ENCODE results near the gene DHPS. TPM values are rescaled to one million over a fixed set of nuclear protein-coding genes. Genes with fewer than 3 reads are reported as not detected.
A peak's percentile ranks its signal among the peaks of the same experiment; 100 is the strongest.
"Not testable (repeated sequence)": the region's sequence is repeated elsewhere in the genome, so short reads cannot be mapped to it uniquely, and the experiment has no call there.

DHPS gene
- 105 and 132 TPM in 2 replicates for total RNA-seq (2014; rRNA removed; shearing (Covaris generic))

GRCh38 chr19:12681074-12681987, at the start of gene DHPS:
Gene DHPS, minus strand, starts transcription at chr19:12681880. Its CDS starts 114 bp downstream, at chr19:12681766.
- DNase-seq (ENCODE audit: low read depth) = peak; percentile 98

- DNase-seq (ENCODE audit: low read depth) = no peak
Measured at GRCh38 chr19:12731337-12731736, 49.7 kb upstream of the DHPS start.

DNA sequence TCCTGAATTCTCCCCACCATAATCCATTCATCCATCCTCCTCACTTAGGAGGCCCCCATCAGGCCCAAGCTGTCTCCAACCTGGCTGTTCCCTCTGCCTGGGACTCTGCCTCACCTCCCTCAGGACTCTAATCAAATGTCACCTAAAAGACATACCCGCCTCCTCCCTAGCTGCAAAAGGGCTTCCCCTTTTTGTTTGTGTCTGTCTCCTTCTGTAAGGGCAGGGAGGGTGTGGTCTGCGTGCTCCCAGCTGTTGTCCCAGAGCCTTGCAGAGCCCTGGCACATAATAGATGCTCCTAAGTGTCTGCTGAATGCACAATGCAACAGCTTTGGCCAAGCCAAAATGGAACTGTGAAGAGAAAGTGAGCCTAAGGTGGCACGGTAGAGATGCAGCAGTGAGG, 48.4 kb upstream of the DHPS start:
- DNase-seq (ENCODE audit: low read depth) = no peak

GRCh38 chr19:12727745-12728433, 46.2 kb upstream of the DHPS start:
- no peak for DNase-seq (ENCODE audit: low read depth)

DNA sequence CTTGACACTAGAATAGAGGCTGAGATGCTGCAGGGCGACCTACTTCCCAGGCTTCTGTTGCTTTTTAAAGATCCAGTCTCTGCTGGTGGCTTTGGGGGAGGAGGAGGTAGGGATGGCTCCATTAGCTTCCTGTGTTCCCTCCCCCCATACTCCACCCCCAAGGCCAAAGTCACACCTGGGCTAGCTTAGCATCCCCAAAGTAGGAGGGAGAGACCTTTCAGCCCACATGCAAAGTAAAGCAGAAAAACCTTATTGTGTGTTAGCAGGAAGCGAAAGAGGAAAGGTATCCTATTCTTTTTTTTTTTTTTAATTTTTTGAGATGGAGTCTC, 45.3 kb upstream of the DHPS start:
- no peak for DNase-seq (ENCODE audit: low read depth)

DNA sequence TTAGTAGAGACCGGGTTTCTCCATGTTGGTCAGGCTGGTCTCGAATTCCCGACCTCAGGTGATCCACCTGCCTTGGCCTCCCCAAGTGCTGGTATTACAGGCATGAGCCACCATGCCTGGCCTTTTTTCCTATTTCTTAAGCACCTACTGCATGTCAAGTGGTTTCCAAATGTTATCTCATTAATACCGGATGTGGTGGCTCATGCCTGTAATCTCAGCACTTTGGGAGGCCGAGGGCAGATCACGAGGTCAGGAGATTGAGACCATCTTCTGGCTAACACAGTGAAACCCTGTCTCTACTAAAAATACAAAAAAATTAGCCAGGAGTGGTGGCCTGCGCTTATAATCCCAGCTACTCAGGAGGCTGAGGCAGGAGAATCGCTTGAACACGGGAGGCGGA, 43.9 kb upstream of the DHPS start:
- DNase-seq (ENCODE audit: low read depth) = not testable (repeated sequence)

GRCh38 chr19:12723641-12724426, 42.2 kb upstream of the DHPS start, which contains the start of gene TNPO2:
Gene TNPO2, minus strand, starts transcription at chr19:12723932. Its CDS starts 2,955 bp downstream, at chr19:12720977.
- DNase-seq (ENCODE audit: low read depth) = peak; percentile 85

- no peak for DNase-seq (ENCODE audit: low read depth)
Measured at GRCh38 chr19:12723381-12723640, 41.6 kb upstream of the DHPS start.

- DNase-seq (ENCODE audit: low read depth) = peak; percentile 100
Measured at GRCh38 chr19:12722566-12723380, 41.1 kb upstream of the DHPS start.

GRCh38 chr19:12721656-12722565, 40.2 kb upstream of the DHPS start:
- DNase-seq (ENCODE audit: low read depth) = peak; percentile 78

DNA sequence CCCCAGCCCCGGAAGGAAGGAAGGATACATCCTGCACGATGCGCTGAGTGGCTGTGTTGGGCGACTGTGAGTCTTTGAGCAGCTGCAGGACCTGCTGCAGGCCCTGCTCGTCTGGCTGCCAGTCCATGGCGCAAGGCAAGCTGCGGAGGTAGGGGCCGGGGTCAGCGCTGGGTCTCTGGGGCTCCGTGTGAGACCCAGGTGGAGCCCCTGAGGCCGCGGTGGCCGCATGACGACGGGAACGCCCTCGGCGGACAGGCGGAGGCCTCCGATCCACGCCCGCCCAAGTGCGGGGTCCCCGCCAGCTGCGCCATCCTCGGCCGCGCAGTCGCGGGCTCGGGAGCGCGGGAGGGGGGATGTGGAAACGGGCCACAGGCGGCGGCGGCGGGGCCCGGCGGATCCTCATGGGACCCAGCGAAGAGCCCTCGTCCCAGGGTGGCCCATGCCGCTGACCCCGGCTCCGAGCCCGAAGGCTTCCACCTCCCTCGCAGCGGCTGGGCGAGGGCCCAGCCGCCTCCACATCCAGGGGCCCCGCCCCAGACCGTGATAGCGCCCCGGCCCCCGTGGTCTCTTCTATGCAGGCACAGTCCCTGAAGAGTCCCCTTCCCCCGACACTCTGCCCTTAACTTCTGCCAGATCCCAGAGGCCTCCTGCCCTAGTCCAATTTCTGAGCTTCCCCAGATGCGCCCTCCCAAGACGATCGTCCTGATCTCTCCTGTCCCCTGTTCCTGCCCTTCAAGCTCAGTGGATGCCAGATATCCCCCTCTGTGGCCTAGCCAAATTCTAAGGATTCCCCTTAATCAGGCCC, 39.4 kb upstream of the DHPS start:
- DNase-seq (ENCODE audit: low read depth) = no peak

DNA sequence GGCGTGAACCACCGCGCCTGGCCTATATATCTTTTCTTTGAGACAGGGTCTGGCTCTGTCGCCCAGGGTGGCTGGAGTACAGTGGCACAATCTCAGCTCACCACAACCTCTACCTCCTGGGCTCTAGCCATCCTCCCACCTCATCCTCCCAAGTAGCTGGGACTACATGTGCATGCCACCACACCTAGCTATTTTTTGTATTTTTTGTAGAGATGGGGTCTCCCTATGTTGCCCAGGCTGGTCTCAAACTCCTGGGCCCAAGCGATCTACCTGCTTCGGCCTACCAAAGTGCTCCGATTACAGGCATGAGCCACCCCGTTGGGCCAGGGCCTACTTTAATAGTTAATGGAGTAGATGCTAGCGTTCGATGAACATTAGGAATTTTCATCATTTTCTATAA, 38.6 kb upstream of the DHPS start:
- no peak for DNase-seq (ENCODE audit: low read depth)

DNA sequence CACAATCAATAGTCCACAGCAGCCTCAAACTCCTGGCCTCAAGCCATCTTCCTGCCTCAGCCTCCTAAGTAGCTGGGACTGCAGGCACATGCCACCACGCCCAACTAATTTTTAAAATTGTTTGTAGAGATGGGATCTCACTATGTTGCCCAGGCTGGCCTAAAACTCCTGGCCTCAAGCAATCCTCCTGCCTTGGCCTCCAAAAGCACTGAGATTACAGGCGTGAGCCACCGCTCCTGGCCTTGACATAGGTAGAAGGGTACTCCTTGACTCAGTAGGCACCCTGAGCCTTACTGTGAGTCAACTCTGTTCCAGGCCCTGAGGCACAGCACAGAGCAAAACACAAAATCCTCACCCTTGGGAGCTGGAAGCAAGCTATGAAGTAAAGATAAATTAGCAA, 34.2 kb upstream of the DHPS start:
- DNase-seq (ENCODE audit: low read depth) = no peak

DNA sequence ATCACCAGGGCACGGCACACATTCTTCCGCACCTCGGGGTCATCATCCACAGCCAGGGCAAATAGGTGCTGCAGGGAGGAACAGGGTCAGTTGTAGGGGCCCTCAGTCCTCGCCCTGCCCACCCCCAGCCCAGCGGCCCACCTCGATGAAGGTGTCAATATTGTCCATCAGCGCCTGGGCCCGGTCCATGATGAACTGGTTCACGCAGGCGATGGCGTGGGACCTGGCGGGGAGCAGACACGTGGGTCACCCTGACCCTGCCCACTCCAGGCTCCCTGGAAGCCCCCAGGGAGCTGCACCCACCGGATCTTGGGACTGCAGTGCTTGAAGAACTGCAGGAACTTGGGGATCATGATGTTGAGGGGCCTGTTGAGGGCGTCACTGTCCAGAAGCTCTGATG, 33.4 kb upstream of the DHPS start:
- no peak for DNase-seq (ENCODE audit: low read depth)

DNA sequence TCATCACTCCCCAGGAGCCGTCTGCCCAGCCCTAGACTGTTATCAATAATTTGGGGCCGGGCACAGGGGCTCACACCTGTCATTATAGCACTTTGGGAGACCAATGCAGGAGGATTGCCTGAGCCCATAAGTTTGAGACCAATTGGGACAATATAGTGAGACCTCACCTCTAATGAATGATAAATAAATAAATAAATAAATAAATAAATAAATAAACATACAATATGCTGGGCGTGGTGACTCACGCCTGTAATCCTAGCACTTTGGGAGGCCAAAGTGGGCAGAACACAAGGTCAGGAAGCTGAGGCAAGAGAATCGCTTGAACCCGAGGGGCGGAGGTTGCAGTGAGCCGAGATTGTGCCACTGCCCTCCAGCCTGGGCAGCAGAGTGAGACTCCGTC, 31.6 kb upstream of the DHPS start:
- DNase-seq (ENCODE audit: low read depth) = not testable (repeated sequence)

GRCh38 chr19:12712077-12712476, 30.4 kb upstream of the DHPS start:
- DNase-seq (ENCODE audit: low read depth) = not testable (repeated sequence)

GRCh38 chr19:12711187-12711586, 29.5 kb upstream of the DHPS start:
- no peak for DNase-seq (ENCODE audit: low read depth)

DNA sequence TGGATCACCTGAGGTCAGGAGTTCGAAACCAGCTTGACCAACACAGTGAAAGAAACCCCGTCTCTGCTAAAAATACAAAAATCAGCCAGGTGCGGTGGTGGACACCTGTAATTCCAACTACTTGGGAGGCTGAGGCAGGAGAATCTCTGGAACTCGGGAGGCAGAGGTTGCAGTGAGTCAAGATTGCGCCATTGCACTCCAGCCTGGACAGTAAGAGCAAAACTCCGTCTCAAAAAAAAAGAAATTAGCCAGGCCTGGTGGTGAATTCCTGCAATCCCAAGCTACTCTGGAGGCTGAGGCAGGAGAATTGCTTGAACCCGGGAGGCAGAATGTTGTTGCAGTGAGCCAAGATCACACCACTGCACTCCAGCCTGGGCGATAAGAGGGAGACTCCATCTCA, 27.0 kb upstream of the DHPS start:
- no peak for DNase-seq (ENCODE audit: low read depth)

DNA sequence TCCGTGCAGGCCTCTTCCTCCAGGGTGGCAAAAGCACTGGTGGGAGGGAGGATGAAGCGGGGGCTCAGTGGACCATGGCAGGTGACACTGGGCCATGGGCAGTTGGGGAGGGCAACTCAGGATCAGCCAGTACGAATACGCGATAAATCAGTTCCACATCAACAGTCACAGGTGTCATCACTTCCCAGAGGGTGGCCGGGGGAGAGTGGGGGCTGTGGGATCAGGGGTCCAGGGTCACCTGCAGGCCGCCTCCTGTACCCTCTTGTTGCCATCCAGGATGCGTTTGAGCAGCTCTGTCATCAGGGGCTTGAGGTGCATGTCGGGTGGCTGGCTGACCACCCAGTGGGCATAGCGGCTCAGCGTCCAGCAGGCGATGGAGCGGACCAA, 24.6 kb upstream of the DHPS start:
- no peak for DNase-seq (ENCODE audit: low read depth)

Data from Daoy (cell line).